Uterus (tissue), 2 donors: Measurements from ENCODE around the gene SPATA4.

ENCODE experiments used
- CTCF ChIP-seq, 4 experiments: fragments of 200-600 bp in 2 of 4; fragments of 450-650 bp in 2 of 4; sonication (generic) in 2 of 4; IDR thresholded peaks; one replicate each; pipeline ENCODE4 v1.5.1; 2016 to 2019; ENCODE audit warnings: antibody characterized with exemption in 4 of 4, mild to moderate bottlenecking in 2 of 4, moderate library complexity in 1 of 4
- POLR2A ChIP-seq, 2 donors: fragments of 450-650 bp; IDR thresholded peaks; one replicate each; pipeline ENCODE4 v1.6.1; 2016; ENCODE audit warnings: antibody characterized with exemption in 2 of 2, mild to moderate bottlenecking in 1 of 2, moderate library complexity in 1 of 2

- no peak for TF ChIP-seq CTCF (IDR thresholded peaks at IDR 0.05)
- no peak for TF ChIP-seq POLR2A (IDR thresholded peaks at IDR 0.05)
Measured at GRCh38 chr4:176236946-176237345, 41.6 kb upstream of the SPATA4 start.
